Mucosa of rectum (tissue), 2 donors: ENCODE results near the gene KANK4.

Experiments
- H3K27ac ChIP-seq, 2 donors: one replicate each; pipeline ENCODE4 v1.7.0; 2013; ENCODE audit warnings: inconsistent platforms in 2 of 2, low read depth in 2 of 2, low read length in 2 of 2
- H3K27me3 ChIP-seq, 2 donors: one replicate each; pipeline ENCODE4 v1.7.0; 2013; ENCODE audit warnings: low read length in 2 of 2; ENCODE audit not compliant: control insufficient read depth in 2 of 2, insufficient read depth in 2 of 2
- H3K36me3 ChIP-seq, 2 donors: one replicate each; pipeline ENCODE4 v1.7.0; 2013; ENCODE audit warnings: low read length in 2 of 2; ENCODE audit not compliant: control insufficient read depth in 2 of 2, insufficient read depth in 2 of 2
- H3K4me1 ChIP-seq, 2 donors: one replicate each; pipeline ENCODE4 v1.7.0; 2013; ENCODE audit warnings: low read length in 2 of 2, mild to moderate bottlenecking in 1 of 2; ENCODE audit not compliant: control insufficient read depth in 2 of 2, insufficient read depth in 2 of 2
- H3K4me3 ChIP-seq, 2 donors: one replicate each; pipeline ENCODE4 v1.7.0; 2013; ENCODE audit warnings: low read length in 2 of 2
- H3K9ac ChIP-seq, 2 donors: one replicate each; pipeline ENCODE4 v1.7.0; 2013; ENCODE audit warnings: low read length in 2 of 2, low read depth in 1 of 2, mild to moderate bottlenecking in 1 of 2
- H3K9me3 ChIP-seq, 2 donors: one replicate each; pipeline ENCODE4 v1.7.0; 2013; ENCODE audit warnings: low read length in 2 of 2; ENCODE audit not compliant: control insufficient read depth in 2 of 2
- donor health status: healthy.
- donor health status: Normal muscosa, but diverticular disease.

The KANK4 gene

DNA sequence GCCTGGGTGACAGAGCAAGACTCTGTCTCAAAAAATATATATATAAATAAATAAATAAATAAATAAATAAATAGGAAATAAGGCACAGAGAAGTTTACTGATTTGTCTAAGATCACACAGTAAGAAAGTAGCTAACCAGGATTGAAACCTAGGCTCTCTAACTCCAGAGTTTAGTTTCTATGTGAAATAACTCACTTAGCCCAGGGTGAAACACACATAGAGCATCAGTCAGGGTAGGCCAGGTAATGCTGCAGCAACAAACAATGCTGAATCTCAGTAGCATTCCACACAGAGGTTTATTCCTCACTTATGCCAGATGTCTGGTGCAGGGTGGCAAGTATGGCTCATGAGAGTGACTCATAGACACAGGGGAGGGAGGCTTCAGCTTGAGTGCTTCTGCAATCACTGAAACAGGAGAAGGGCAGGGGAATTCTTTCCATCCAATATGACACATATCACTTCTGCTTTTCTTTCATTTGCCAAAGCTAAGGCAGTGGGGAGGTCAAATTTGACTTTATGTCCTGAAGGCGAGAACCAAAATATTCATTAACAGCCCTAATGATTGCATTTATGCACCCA is 37.1 kb upstream of the KANK4 start:
- H3K36me3 ChIP-seq = no peaks in the 10 kb centered on the region
- no peaks in the 10 kb centered on the region for H3K9me3 ChIP-seq
- H3K4me1 ChIP-seq = no peaks in the 10 kb centered on the region
- no peak overlapping the region for H3K27ac ChIP-seq
- H3K27me3 ChIP-seq = no peaks in the 10 kb centered on the region
- no peak overlapping the region for H3K9ac ChIP-seq
- H3K4me3 ChIP-seq = no peak overlapping the region

DNA sequence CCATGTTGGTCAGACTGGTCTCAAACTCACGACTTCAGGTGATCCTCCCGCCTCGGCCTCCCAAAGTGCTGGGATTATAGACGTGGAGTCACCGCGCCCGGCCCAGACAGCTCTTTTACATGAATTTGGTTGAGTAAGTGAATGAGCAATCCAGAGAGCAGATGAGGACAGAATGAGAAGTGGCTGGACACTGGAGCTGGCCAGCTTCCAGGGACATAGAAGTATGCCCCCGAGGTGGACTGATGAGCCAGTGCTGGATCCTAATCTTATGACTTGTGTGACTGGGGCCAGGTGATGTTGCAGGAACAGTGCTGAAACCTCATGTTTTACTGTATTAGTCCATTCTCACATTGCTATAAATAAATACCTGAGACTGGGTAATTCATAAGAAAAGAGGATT is 35.9 kb upstream of the KANK4 start:
- H3K4me1 ChIP-seq = no peaks in the 10 kb centered on the region
- no peak overlapping the region for H3K9ac ChIP-seq
- no peaks in the 10 kb centered on the region for H3K9me3 ChIP-seq
- no peaks in the 10 kb centered on the region for H3K27me3 ChIP-seq
- no peak overlapping the region for H3K4me3 ChIP-seq
- H3K36me3 ChIP-seq = no peaks in the 10 kb centered on the region
- no peak overlapping the region for H3K27ac ChIP-seq

DNA sequence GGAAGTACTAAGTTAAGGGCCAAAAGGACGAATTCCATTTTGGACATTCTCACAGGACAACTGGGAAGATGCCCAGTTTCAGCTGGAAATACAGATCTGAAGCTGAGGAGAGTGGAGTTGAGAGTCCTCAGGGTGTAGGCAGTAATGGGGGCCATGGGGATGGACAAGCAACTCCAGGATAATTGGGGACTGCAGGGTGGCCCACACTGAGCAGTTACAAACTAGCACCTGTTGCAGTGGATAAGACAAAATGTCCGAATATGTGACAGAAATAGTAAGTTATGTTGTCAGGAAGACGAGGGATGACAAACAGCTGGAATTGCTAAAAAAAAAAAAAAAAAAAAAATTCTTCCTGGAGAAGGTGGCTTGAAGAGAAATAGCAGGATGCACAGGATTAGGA is 34.6 kb upstream of the KANK4 start:
- H3K27ac ChIP-seq = no peak overlapping the region
- no peaks in the 10 kb centered on the region for H3K4me1 ChIP-seq

DNA sequence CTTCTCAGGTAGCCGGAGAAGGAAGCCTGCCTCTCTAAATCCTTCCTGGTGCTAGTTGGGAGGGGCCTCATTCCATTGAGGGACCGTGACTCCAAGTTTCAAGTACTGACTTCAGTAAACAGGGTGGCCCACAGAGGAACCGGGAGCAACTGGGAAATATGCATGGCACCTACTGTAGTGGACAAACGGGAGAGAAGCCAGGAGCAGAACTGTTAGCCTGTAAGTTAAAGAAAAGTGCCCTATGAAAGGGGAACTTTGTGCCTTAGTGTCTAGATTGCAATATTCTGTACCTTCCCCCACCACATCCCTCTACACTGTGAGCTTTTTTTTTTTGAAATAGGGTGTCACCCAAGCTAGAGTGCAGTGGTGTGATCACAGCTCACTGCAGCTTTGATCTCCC is 33.2 kb upstream of the KANK4 start:
- Histone ChIP-seq H3K36me3 (no peaks in the 10 kb centered on the region), H3K9ac (no peak overlapping the region), H3K9me3 (no peaks in the 10 kb centered on the region), H3K4me3 (no peak overlapping the region), H3K4me1 (peaks cover 0 to 3% of the 10 kb centered on the region in 2 donors), H3K27me3 (no peaks in the 10 kb centered on the region), H3K27ac (no peak overlapping the region)

More for the DNA sequence above, 34.6 kb upstream of the KANK4 start:
- Histone ChIP-seq H3K36me3 (no peaks in the 10 kb centered on the region), H3K4me3 (no peak overlapping the region), H3K27me3 (no peaks in the 10 kb centered on the region), H3K9me3 (no peaks in the 10 kb centered on the region), H3K9ac (no peak overlapping the region)

DNA sequence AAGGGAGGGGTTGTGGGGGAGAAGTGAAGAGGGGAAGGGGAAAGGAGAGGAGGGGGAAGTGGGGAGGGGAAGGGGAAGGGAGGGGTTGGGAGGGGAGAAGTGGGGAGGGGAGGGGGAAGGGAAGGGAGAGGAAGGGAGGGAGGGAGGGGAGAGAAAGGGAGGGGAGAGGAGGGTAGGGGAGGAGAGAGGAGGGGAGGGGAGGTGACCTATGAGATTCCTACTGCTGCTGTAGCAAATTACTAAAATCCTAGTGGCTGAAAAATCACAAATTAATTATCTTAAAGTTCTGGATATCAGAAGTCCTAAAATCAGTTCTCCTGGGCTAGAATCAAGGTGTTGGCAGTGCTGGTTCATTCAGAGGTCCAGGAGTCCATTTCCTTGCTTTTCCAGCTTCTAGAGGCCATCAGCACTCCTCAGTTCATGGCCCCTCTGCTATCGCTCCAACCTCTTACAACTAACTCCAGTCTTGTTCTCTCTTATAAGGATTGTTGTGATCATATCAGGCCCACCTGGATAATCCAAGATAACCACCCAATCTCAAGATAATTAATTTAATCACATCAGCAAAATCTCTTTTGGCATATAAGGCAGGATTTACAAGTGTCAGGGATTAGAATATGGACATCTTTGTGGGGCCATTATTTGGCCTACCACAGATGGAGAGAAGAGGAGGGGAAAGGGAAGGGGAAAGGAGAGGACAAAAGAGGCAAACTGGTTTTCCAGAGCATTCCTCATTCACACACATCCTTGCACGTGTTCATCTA is 30.4 kb upstream of the KANK4 start:
- peaks cover 0 to 3% of the 10 kb centered on the region in 2 donors for H3K4me1 ChIP-seq
- H3K9me3 ChIP-seq = no peaks in the 10 kb centered on the region
- H3K9ac ChIP-seq = no peak overlapping the region
- H3K36me3 ChIP-seq = no peaks in the 10 kb centered on the region
- H3K4me3 ChIP-seq = no peak overlapping the region
- H3K27ac ChIP-seq = no peak overlapping the region
- no peaks in the 10 kb centered on the region for H3K27me3 ChIP-seq

DNA sequence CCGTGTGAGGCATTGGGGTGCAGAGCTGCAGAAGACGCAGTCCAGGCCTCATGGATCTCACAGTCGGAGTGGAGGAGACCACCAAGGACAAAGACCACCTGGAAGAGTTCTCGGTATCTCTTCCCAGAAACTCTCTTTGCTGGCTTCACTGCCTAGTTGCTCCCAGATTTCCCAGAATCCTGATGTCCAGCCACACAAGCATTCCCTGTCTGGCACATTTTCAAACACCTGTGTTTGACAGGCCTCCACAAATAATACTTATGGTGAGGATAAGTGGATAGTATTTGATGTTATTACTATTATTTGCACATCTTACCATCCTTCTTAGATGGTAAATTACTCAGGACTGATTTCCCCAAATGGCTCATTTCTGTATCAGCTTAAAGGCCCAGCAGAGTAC is 27.7 kb upstream of the KANK4 start:
- Histone ChIP-seq H3K9ac (no peak overlapping the region), H3K36me3 (no peaks in the 10 kb centered on the region), H3K4me3 (no peak overlapping the region), H3K27ac (no peak overlapping the region), H3K4me1 (peaks cover 0 to 3% of the 10 kb centered on the region in 2 donors), H3K27me3 (no peaks in the 10 kb centered on the region), H3K9me3 (no peaks in the 10 kb centered on the region)

DNA sequence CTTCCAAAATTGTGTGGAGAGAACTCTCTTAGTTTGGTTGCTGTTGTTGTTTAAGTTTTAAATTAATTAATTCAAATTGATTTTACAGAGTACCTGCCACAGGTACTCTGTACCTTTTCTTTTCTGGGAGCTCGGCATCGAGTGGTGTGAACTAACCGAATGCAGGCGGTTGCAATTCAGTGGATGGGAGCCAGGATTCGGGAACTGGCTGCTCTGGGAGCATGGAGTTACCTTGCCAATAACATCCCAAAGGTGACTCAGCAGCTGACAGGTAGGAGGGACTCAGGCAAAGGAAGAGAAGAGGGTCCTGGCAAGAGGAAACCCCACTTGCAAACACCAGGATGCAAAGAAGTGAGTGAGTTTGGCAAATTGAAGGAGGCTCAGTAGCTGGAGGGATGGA is 24.7 kb upstream of the KANK4 start:
- Histone ChIP-seq H3K27ac (no peak overlapping the region), H3K9me3 (no peaks in the 10 kb centered on the region), H3K36me3 (no peaks in the 10 kb centered on the region), H3K27me3 (no peaks in the 10 kb centered on the region), H3K4me3 (no peak overlapping the region), H3K4me1 (peaks cover 0 to 3% of the 10 kb centered on the region in 2 donors), H3K9ac (no peak overlapping the region)

DNA sequence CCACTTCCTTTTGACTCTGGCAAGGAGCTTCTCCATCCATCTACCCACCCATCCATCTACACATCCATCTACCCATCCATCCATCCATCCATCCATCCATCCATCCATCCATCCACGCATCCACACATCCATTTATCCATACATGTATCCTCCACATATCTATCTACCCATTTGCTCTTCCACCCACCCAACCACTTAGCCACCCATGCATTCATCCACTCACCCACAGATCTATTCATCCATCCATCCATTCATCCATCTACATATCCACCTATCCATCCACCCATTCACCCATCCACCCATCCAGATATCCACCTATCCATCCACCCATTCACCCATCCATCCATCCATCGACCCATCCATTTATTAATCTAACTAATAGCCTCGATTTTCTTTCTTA is 23.0 kb upstream of the KANK4 start:
- no peaks in the 10 kb centered on the region for H3K9me3 ChIP-seq
- no peak overlapping the region for H3K27ac ChIP-seq
- no peak overlapping the region for H3K4me3 ChIP-seq
- H3K9ac ChIP-seq = no peak overlapping the region
- H3K36me3 ChIP-seq = no peaks in the 10 kb centered on the region
- H3K27me3 ChIP-seq = no peaks in the 10 kb centered on the region
- H3K4me1 ChIP-seq = no peaks in the 10 kb centered on the region

DNA sequence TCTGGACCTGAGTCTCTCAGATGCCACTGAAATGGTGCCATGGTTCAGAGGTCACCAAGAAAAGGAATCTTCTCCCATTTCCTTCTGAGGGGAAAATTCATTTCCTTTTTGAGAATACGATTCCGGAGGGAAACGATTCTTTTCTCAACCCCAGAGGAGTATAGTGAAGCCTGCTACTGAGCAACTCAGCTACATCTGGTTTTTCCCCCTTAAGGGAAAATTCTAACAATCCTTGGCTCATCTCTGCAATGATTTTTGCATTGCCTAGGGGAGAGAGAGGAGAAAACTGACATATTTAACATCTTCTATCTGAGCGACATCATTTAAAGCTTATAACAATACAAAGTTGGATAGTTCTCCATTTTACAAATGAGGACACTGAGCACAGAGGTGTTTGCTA is 22.4 kb upstream of the KANK4 start:
- Histone ChIP-seq H3K4me3 (no peak overlapping the region), H3K9ac (no peak overlapping the region), H3K36me3 (no peaks in the 10 kb centered on the region), H3K9me3 (no peaks in the 10 kb centered on the region), H3K27ac (no peak overlapping the region), H3K4me1 (no peaks in the 10 kb centered on the region), H3K27me3 (no peaks in the 10 kb centered on the region)

DNA sequence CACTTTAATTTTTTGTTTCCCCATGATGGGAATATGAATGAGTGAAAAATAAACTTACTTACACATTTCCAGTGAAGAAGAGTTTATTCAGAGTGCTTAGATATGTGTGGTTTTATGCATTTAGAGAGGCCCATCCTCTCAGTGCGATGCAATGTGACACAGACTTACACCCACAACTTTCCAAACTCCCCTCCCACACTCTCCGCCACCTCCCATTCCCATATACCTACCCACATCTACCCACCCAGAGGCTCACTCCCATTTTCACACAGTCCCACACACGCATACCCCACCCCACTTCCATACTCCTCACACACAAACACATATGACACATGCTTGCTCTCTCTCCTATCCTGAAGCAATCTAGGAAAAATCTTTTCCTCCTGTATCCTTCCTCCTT is 21.9 kb upstream of the KANK4 start:
- no peak overlapping the region for H3K4me3 ChIP-seq
- no peaks in the 10 kb centered on the region for H3K9me3 ChIP-seq
- H3K36me3 ChIP-seq = no peaks in the 10 kb centered on the region

More for the DNA sequence above, 21.9 kb upstream of the KANK4 start:
- H3K27me3 ChIP-seq = no peaks in the 10 kb centered on the region
- no peaks in the 10 kb centered on the region for H3K4me1 ChIP-seq
- no peak overlapping the region for H3K9ac ChIP-seq
- H3K27ac ChIP-seq = no peak overlapping the region
